Mononuclear cell (primary cell): ENCODE data around the gene UGT2B17. TPM values are rescaled to one million over a fixed set of nuclear protein-coding genes. Genes with fewer than 3 reads are reported as not detected.
"Not testable (repeated sequence)": the region's sequence is repeated elsewhere in the genome, so short reads cannot be mapped to it uniquely, and the experiment has no call there.

ENCODE experiments used
- H3K27me3 ChIP-seq: 2 replicates; pipeline ENCODE4 v1.6.0; 2011; ENCODE audit warnings: low read length, control low read depth; ENCODE audit not compliant: insufficient read depth
- H3K4me1 ChIP-seq: 2 replicates; pipeline ENCODE4 v1.5.1; 2011; ENCODE audit warnings: mild to moderate bottlenecking, low read length, control low read depth; ENCODE audit not compliant: insufficient read depth
- H3K4me3 ChIP-seq: 2 replicates; pipeline ENCODE4 v1.5.1; 2011; ENCODE audit warnings: mild to moderate bottlenecking, low read length, moderate library complexity
- H3K9me3 ChIP-seq: 2 replicates; pipeline ENCODE4 v1.5.1; 2011; ENCODE audit warnings: low read depth, mild to moderate bottlenecking, control low read depth, low read length
- total RNA-seq: library from RNA; depleted of rRNA; stranded (reverse); fragments of >200 nt; gene quantifications from one replicate; pipeline ENCODE4 v1.2.3, GENCODE V29; 2012

Gene UGT2B17
- 0.94 TPM for total RNA-seq

DNA sequence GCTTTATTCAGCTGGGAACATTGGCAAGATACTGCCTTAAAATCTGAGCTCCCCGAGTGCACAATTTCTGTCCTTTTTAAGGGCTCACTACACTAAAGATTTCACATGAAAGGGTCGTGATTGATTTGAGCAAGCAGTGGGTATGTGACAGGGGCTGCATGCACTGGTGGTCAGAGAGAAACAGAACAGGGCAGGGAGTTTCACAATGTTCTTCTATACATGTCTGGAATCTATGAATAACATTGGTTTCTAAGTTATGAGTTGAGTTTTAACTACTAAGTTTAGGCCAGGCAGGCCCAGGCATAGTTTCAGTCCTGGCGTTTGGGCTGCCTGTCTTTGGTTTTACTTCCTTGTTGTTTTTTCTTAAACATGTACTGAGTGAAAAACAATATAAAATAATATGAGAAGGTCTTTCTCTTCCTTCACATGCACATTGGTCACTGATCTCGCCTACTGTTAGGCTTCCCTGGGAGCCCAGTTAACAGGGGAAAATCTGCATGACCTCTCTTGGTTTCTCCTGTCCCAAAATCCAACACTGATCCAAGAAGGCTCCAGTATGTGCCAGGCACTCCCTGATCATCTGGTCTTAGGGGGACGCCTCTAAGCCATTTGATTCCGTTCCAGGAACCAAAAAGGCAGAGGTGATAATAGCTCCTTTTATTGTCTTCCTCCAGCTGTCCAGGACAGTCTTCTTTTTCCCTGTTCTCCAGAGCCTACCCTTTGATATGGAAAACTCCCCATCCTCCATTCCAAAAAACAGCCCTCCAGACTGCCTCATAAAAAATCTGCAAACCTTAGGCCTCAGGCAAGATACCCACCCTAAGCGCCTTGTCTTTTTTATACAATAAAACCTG is at the start of gene UGT2B17:
Gene UGT2B17 (minus strand): TSS at position 51 of the 854 bp plus-strand sequence. CDS start 7,838 bp downstream, outside the sequence.
- Histone ChIP-seq H3K4me3 (no peak within 1 kb of the TSS), H3K27me3 (no peaks in the 10 kb centered on the region), H3K4me1 (no peaks in the 10 kb centered on the region), H3K9me3 (no peaks in the 10 kb centered on the region)

DNA sequence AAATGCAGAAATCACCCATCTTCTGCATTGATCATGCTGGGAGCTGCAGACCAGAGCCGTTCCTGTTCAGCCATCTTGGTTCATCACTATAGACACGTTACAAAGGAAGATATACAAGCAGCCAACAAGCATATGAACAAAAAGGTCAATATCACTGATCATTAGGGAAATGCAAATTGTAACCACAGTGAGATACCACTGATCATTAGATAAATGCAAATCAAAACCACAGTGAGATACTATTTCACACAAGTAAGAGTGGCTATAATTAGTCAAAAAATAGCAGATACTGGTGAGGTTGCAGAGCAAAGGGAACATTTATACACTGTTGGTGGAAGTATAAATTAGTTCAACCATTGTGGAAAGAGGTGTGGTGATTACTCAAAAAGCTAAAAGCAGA is 46.6 kb upstream of the UGT2B17 start:
- H3K4me1 ChIP-seq, H3K9me3 ChIP-seq, H3K4me3 ChIP-seq, H3K27me3 ChIP-seq: not testable (repeated sequence)

DNA sequence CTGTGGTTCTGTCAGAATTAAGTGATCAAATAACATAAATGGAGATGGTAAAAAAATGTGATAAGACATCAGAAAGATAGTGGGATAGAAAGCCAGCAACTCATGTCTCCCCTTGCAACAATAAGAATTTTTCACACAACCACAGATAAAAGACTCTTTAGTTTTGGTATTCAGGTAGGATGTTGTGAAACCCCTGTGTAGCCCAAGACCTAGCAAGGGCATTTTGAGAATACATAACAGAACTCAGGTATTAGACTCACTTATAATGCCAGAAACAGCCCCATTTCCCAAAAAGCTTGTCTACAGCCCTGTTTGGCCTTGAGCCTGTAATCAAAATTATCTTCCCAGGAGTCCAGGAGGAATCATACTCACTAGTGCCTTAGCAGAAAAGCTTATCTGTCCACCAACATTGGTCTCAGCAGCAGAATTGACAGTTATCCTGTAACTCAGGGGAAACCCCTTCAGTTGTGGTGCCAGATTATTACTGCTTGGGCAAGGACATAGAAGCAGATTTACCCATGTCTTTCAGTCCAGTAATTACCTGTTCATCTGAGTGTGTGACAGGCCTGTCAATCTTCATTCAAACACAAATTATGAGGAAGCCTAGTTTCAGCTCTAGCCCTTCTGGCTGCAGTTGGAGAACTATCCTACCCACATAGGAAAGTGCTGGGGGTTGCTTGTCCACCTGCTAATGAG is 41.0 kb upstream of the UGT2B17 start:
- Histone ChIP-seq H3K9me3 (no peaks in the 10 kb centered on the region), H3K4me1 (no peaks in the 10 kb centered on the region), H3K4me3 (no peak overlapping the region), H3K27me3 (no peaks in the 10 kb centered on the region)

DNA sequence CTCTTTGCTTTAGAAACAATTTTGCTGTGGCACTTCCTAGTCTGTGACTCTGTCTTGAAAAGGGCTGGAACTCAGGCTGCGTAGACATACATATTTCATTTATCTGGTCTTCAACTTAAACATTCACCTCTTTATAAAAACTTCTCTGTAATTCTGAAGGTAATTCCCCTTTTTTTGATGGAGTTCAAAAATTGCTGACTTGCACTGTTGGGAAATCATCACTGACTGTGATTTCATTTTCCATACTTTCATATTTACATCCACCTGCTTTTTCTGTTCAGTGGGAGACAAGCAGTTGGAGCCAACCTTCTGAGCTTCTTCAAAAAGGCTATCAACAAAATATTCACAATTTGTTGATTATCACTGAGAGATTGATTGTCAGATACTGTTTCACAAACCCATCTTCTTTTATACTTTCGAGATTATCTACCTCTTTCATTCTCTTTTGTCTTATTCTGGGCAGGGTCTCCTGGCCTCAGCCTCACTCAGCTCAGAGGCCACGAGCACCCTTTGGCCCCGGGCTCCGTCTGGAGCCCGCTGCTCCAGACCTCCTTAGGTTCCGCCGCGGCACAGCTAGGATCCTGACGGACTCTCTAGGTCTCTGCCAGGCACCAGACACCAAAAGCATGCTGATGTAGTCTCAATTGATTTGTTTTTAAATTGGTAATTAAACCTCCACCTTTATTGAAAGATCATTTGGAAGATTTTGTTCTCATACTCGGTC is 39.7 kb upstream of the UGT2B17 start:
- H3K9me3 ChIP-seq: no peaks in the 10 kb centered on the region
- no peak overlapping the region for H3K4me3 ChIP-seq
- H3K27me3 ChIP-seq: no peaks in the 10 kb centered on the region
- H3K4me1 ChIP-seq: no peaks in the 10 kb centered on the region

DNA sequence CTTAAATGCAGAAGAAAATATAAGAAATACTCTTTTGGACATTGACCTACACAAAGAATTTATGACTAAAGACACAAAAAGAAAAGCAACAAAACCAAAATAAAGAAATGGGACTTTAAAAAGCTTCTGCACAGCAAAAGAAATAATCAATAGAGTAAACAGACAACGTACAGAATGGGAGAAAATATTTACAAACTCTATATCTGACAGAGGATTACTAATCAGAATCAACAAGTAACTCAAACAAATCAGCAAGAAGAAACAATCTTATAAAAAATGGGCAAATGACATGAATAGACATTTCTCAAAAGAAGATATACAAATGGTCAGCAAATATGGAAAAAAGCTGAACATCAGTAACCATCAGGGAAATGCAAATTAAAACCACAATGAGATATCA is 37.6 kb upstream of the UGT2B17 start:
- Histone ChIP-seq H3K9me3 (no peaks in the 10 kb centered on the region), H3K27me3 (no peaks in the 10 kb centered on the region), H3K4me3 (no peak overlapping the region), H3K4me1 (no peaks in the 10 kb centered on the region)

DNA sequence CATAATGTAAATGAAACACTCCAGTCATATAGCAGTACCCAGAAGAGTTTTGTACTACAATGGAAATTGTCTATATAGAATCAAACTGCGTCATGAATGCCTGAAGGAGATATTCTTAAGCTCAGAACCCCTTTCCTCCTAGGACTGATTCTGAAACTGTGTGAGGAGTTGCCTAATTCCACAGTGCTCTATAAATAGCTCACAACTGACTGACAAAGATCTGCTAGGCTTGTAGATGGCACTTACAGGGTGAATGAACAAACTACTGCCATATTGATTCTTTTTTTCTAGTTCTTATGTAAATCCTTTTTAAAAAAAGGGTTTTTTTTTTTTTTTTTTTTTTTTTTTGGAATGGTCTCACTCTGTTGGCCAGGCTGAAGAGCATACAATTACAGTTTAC is 30.1 kb upstream of the UGT2B17 start:
- no peaks in the 10 kb centered on the region for H3K4me1 ChIP-seq
- no peak overlapping the region for H3K4me3 ChIP-seq
- no peaks in the 10 kb centered on the region for H3K9me3 ChIP-seq
- no peaks in the 10 kb centered on the region for H3K27me3 ChIP-seq

DNA sequence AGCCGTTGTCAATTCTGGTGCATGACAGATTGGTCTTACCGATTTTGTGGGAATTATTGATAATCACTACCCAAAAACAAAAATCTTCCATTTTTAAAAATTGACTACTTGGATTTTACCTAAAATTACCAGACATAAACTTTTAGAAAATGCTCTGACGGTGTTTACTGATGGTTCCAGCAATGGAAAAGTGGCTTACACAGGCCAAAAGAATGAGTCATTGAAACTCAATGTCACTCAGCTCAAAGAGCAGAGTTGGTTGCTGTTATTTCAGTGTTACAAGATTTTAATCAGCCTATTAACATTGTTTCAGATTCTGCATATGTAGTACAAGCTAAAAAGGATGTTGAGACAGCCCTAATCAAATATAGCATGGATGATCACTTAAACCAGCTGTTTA is 23.0 kb upstream of the UGT2B17 start:
- Histone ChIP-seq H3K9me3 (no peaks in the 10 kb centered on the region), H3K4me3 (no peak overlapping the region), H3K4me1 (no peaks in the 10 kb centered on the region), H3K27me3 (no peaks in the 10 kb centered on the region)

DNA sequence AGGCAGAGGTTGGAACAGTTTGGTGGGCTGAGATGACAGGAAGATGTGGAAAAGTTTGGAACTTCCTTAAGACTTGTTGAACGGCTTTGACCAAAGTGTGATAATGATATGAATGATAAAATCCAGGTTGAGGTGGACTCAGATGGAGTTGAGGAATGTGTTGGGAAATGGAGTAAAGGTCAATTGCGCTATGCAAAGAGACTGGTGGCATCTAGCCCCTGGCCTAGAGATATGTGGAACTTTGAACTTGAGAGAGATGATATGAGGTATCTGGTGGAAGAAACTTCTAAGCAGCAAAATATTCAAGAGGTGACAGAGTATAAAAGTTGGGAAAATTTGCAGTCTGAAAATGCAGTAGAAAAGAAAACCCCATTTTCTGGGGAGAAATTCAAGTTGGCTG is 21.4 kb upstream of the UGT2B17 start:
- no peaks in the 10 kb centered on the region for H3K9me3 ChIP-seq
- no peaks in the 10 kb centered on the region for H3K27me3 ChIP-seq
- H3K4me3 ChIP-seq: no peak overlapping the region
- H3K4me1 ChIP-seq: no peaks in the 10 kb centered on the region

DNA sequence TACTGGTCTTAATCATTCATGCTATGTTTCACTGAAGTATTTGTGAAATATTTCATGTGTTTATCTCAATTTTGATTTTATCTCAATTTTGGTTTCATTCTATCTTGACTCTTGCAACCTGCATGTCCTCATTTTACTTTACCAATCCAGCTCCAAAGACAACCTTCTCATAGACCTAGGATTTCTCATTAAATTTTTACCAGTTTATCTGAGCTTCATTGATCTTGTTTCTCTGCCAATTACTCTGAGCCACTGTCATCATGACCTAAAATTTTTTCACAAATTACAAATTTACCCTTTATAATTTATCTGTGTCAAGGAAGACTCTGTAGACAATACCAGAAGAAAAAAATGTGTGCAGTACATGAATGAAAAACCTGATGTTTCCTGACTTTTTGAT is 18.6 kb upstream of the UGT2B17 start:
- H3K27me3 ChIP-seq: no peaks in the 10 kb centered on the region
- no peak overlapping the region for H3K4me3 ChIP-seq
- H3K9me3 ChIP-seq: no peaks in the 10 kb centered on the region
- H3K4me1 ChIP-seq: no peaks in the 10 kb centered on the region

DNA sequence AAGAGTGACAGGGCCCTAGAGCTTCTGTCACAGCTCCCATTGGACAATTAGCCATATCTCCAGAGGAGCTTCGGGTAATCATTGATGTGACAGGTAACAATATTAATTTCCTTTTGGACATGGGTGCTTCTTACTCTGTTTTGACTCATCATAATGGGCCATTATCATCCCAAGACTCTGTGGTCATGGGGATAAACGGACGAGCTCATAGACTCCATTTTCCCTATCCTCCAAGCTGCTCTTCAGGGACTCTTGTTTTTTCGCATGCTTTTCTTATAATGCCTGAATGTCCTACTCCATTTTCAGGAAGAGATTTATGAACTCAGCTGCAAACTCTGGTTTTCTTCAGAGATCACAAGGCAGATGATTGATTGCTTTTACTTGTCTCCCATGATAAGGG is 17.0 kb upstream of the UGT2B17 start:
- Histone ChIP-seq H3K9me3 (no peaks in the 10 kb centered on the region), H3K4me1 (no peaks in the 10 kb centered on the region), H3K4me3 (no peak overlapping the region), H3K27me3 (no peaks in the 10 kb centered on the region)

DNA sequence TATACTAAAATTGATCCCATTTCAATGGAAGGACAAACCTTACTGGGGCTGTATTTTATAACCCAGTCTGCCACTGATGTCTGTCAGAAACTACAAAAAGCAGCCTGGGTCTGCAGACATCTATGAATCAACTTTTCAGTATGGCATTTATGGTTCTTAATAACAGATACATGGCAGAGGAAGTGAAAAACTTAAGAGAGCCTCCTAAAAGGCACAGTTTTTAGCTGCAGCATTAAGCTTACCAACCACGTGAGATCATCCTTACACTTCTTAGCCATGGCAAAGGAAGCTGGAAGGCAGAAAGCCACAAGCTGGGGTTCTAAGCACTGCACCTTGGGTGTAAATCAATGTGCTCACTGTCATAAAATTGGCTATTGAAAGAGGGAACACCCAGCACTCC is 16.6 kb upstream of the UGT2B17 start:
- Histone ChIP-seq H3K4me3 (no peak overlapping the region), H3K27me3 (no peaks in the 10 kb centered on the region), H3K4me1 (no peaks in the 10 kb centered on the region), H3K9me3 (no peaks in the 10 kb centered on the region)

DNA sequence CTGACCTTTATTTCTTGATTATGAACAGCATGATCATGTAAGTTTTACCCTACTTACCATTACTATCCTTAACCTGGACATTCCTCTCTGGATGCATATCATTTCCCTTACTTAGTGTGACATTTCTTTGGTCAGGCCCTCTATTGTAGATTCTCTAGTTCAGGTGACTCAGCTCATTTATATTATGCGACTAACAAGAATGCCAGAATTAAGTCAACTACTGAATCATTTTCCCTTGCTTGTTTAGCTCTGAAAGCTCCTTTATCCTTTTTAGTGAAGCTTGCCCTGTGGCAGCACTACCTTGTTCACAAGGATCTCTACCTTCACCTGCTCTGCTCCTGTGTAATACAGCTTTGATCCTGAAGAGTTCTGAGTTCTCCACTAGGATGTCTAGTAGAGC is 15.1 kb upstream of the UGT2B17 start:
- Histone ChIP-seq H3K4me3 (no peak overlapping the region), H3K27me3 (no peaks in the 10 kb centered on the region), H3K9me3 (no peaks in the 10 kb centered on the region), H3K4me1 (no peaks in the 10 kb centered on the region)

DNA sequence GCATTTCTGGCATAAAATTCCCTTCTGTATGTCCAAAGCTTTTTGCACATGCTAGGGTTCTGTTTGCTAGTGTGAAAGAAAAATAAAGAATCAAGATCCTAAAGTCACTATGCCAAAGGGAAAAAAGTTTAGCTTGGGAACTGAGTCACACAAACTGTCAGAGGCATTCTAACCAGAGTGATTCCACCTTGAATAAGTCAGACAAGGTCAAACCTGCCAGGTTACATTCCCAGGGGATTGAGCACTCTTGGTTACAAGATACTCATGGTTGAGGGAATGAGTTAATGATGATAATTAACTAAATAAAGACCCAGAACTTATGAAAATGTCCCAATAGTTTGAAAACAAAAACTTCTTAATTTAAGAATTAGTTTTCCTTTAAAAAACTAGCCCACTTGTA is 13.7 kb upstream of the UGT2B17 start:
- no peaks in the 10 kb centered on the region for H3K27me3 ChIP-seq
- no peaks in the 10 kb centered on the region for H3K4me1 ChIP-seq
- no peaks in the 10 kb centered on the region for H3K9me3 ChIP-seq
- H3K4me3 ChIP-seq: no peak overlapping the region

DNA sequence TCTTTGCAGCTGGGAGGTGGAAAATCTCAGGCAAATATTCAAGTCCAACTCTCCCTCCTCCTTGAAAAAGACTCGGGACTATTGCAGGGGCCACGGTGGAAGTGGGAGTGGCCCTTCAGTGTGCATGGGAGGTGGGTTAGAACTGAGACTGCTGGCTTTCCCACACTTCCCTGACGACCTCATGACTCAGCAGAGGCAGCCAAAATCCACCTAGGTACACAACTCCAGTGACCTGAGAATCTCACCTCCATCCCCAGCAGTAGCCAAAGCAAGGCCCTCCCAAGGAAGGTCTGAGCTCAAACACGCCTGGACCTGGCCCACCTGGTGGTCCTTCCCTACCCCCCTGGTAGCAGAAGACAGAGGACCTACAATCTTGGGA is 6.2 kb upstream of the UGT2B17 start:
- Histone ChIP-seq H3K4me1 (no peaks in the 10 kb centered on the region), H3K27me3 (no peaks in the 10 kb centered on the region), H3K4me3 (no peak overlapping the region), H3K9me3 (no peaks in the 10 kb centered on the region)
